SU-DHL-6 (cell line): ENCODE results near the gene ZNF343.

ENCODE experiments used
- H2AFZ ChIP-seq: fragments of 200-600 bp; sonication (generic); 2 replicates; pipeline ENCODE4 v1.6.1; 2014; ENCODE audit warnings: low read depth, mild to moderate bottlenecking, moderate library complexity, mixed read lengths, antibody characterized with exemption, low read length; ENCODE audit not compliant: severe bottlenecking
- H3F3A ChIP-seq: fragments of 200-600 bp; shearing (Covaris generic); 2 replicates; pipeline ENCODE4 v1.6.0; 2016; ENCODE audit warnings: antibody characterized with exemption, mild to moderate bottlenecking; ENCODE audit not compliant: insufficient read depth
- H3K27ac ChIP-seq: fragments of 200-600 bp; sonication (generic); 2 replicates; pipeline ENCODE4 v1.5.1; 2016; ENCODE audit warnings: low read depth, mild to moderate bottlenecking, low read length, moderate library complexity, mixed read lengths
- H3K27me3 ChIP-seq: fragments of 200-600 bp; sonication (generic), shearing (Covaris generic); 2 replicates; pipeline ENCODE4 v1.6.0; 2014; ENCODE audit warnings: mild to moderate bottlenecking, low read length
- H3K36me3 ChIP-seq: fragments of 200-600 bp; sonication (generic); 2 replicates; pipeline ENCODE4 v1.6.1; 2014; ENCODE audit warnings: mild to moderate bottlenecking, low read length, mixed read lengths
- H3K4me2 ChIP-seq: fragments of 300-600, 200-600 bp; shearing (Covaris generic), sonication (generic); 2 replicates; pipeline ENCODE4 v1.6.0; 2014; ENCODE audit warnings: low read length, low read depth, mild to moderate bottlenecking; ENCODE audit not compliant: poor library complexity, severe bottlenecking
- H3K4me3 ChIP-seq: fragments of 200-600 bp; sonication (generic); 2 replicates; pipeline ENCODE4 v1.5.1; 2014; ENCODE audit warnings: antibody characterized with exemption, low read length, mild to moderate bottlenecking, mixed read lengths; ENCODE audit not compliant: insufficient read depth, poor library complexity, severe bottlenecking
- H3K79me2 ChIP-seq: fragments of 200-600 bp; sonication (generic); 2 replicates; pipeline ENCODE4 v1.6.1; 2014; ENCODE audit warnings: mild to moderate bottlenecking, low read length, moderate library complexity; ENCODE audit not compliant: insufficient read depth
- H3K9ac ChIP-seq: fragments of 200-600 bp; sonication (generic); 2 replicates; pipeline ENCODE4 v1.7.0; 2014; ENCODE audit warnings: mild to moderate bottlenecking, low read length
- H3K9me2 ChIP-seq: fragments of 200-600 bp; sonication (generic); replicated peaks from 2 replicates; pipeline ENCODE4 v1.6.1; 2014; ENCODE audit warnings: low read length; ENCODE audit not compliant: insufficient read depth
- H3K9me3 ChIP-seq: fragments of 200-600 bp; sonication (generic); 2 replicates; pipeline ENCODE4 v1.6.1; 2014; ENCODE audit warnings: low read length, mixed read lengths; ENCODE audit not compliant: insufficient read depth
- H4K20me1 ChIP-seq: fragments of 200-600 bp; sonication (generic); 2 replicates; pipeline ENCODE4 v1.6.1; 2014; ENCODE audit warnings: low read depth, mild to moderate bottlenecking, antibody characterized with exemption, low read length, moderate library complexity, mixed read lengths
- CTCF ChIP-seq: fragments of 200-600 bp; sonication (generic); IDR thresholded peaks from one replicate; pipeline ENCODE4 v1.5.1; 2017; ENCODE audit warnings: antibody characterized with exemption, mild to moderate bottlenecking, low read length, moderate library complexity; ENCODE audit not compliant: insufficient read depth, poor library complexity, severe bottlenecking
- EZH2phosphoT487 ChIP-seq: fragments of 200-600 bp; sonication (generic), shearing (Covaris generic); conservative IDR thresholded peaks from 2 replicates; pipeline ENCODE4 v1.6.1; 2018; ENCODE audit warnings: mild to moderate bottlenecking, antibody characterized with exemption, low read length, moderate library complexity, mixed read lengths

ZNF343 gene

GRCh38 chr20:2536560-2536986 is 27.9 kb upstream of the ZNF343 start, which contains the start of gene TMC2:
Gene TMC2 (plus strand): TSS chr20:2536573. CDS start chr20:2536622, 49 bp downstream.
- Histone ChIP-seq H3K9me3 (no peaks in the 10 kb centered on the region), H4K20me1 (no peaks in the 10 kb centered on the region), H3K4me2 (no peak within 1 kb of the TSS), H3K9me2 (no peaks in the 10 kb centered on the region), H3K27me3 (no peaks in the 10 kb centered on the region), H2AFZ (no peak within 1 kb of the TSS), H3K4me3 (no peak within 1 kb of the TSS), H3F3A (no peaks in the 10 kb centered on the region), H3K79me2 (no peaks in the 10 kb centered on the region), H3K27ac (no peak within 1 kb of the TSS), H3K36me3 (no peaks in the 10 kb centered on the region), H3K9ac (no peak within 1 kb of the TSS)
- TF ChIP-seq EZH2phosphoT487 (no peak), CTCF (no peak)

GRCh38 chr20:2535711-2536559 is 27.2 kb upstream of the ZNF343 start:
- Histone ChIP-seq H3K9ac (no peak overlapping the region), H3K36me3 (no peaks in the 10 kb centered on the region), H3F3A (no peaks in the 10 kb centered on the region), H2AFZ (no peak overlapping the region), H3K4me3 (no peak overlapping the region), H3K9me3 (no peaks in the 10 kb centered on the region), H3K27me3 (no peaks in the 10 kb centered on the region), H3K4me2 (no peak overlapping the region), H3K79me2 (no peaks in the 10 kb centered on the region), H3K9me2 (no peaks in the 10 kb centered on the region), H4K20me1 (no peaks in the 10 kb centered on the region), H3K27ac (no peak overlapping the region)
- TF ChIP-seq CTCF (no peak), EZH2phosphoT487 (no peak)

GRCh38 chr20:2533118-2533517 is 24.4 kb upstream of the ZNF343 start:
- no peaks in the 10 kb centered on the region for H3K9me3 ChIP-seq
- no peaks in the 10 kb centered on the region for H3K27me3 ChIP-seq
- H3K4me3 ChIP-seq = no peak overlapping the region
- H3F3A ChIP-seq = no peaks in the 10 kb centered on the region
- H4K20me1 ChIP-seq = no peaks in the 10 kb centered on the region
- H3K27ac ChIP-seq = no peak overlapping the region
- TF ChIP-seq CTCF (no peak), EZH2phosphoT487 (no peak)
- no peak overlapping the region for H2AFZ ChIP-seq
- H3K36me3 ChIP-seq = no peaks in the 10 kb centered on the region
- H3K9ac ChIP-seq = no peak overlapping the region
- no peak overlapping the region for H3K4me2 ChIP-seq
- H3K79me2 ChIP-seq = no peaks in the 10 kb centered on the region
- no peaks in the 10 kb centered on the region for H3K9me2 ChIP-seq
